WI38 (cell line): ENCODE measurements around the gene RGMB.
A peak's percentile ranks its signal among the peaks of the same experiment; 100 is the strongest.

Experiments
- H3K4me3 ChIP-seq: 2 replicates; pipeline ENCODE4 v1.5.1; 2011; ENCODE audit warnings: low read depth, mild to moderate bottlenecking, control low read depth, low read length
- TF ChIP-seq, protein P1 (sequence below): IDR thresholded peaks from 2 replicates; pipeline ENCODE4 v1.5.1; 2012; ENCODE audit warnings: low read depth, mild to moderate bottlenecking, control low read depth, low read length

Gene RGMB

DNA sequence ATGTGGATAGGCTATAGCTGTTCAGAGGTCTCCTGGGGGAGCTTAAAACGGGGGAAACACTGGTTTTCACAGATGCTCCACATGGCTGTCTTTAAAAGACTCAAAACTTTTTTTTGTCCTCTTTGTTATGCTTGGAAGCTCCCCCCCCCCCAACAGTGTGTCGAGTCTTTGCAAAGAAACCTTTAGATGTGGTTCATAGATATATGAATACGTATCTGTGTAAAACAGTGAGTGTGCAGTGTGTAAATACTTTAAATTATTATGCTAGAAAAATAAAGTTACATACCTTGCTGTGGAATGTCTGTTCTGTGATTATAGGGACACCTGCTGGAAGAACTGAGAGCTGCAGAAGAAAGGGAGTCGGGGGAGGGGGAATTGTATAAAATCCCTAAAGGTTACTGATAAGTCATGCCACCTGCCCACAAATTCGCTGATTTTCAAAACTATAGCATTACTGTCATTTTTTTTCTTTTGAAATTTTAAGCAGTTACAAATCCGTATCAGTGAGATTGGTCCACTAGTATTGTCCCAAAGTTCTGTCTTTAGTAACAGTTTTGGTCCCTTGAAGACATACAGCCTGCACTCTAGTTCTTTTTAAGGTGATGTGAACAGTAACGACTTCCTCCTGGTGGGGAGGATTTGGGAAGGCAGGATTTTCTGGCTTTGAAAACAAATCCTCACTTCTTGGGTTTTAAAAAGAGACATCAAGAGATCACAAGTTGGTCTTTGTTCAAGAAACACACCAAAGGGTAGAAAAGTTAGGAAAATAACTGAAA is 22.9 kb downstream of the RGMB start:
- H3K4me3 ChIP-seq, result no peak overlapping the region
- TF ChIP-seq, protein P1, sequence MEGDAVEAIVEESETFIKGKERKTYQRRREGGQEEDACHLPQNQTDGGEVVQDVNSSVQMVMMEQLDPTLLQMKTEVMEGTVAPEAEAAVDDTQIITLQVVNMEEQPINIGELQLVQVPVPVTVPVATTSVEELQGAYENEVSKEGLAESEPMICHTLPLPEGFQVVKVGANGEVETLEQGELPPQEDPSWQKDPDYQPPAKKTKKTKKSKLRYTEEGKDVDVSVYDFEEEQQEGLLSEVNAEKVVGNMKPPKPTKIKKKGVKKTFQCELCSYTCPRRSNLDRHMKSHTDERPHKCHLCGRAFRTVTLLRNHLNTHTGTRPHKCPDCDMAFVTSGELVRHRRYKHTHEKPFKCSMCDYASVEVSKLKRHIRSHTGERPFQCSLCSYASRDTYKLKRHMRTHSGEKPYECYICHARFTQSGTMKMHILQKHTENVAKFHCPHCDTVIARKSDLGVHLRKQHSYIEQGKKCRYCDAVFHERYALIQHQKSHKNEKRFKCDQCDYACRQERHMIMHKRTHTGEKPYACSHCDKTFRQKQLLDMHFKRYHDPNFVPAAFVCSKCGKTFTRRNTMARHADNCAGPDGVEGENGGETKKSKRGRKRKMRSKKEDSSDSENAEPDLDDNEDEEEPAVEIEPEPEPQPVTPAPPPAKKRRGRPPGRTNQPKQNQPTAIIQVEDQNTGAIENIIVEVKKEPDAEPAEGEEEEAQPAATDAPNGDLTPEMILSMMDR, result peak; percentile 71

DNA sequence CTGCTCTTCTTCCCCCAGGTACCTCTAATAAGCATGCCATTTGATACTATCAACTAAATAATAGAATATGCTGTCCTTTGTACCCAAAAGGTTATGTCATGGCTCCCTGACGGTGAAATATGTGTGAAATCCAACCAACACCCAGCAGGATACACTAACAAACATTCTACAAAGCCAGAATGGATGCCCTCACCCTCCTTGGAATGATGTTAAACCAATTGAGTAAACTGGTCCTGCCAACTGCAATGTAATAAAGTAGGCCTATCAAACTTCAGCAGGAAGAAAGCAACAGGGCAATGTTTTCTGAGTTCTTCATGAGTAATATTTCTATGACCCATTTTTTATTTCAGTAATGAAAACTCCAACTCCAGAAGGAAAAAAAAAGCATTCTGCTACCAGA is 24.9 kb downstream of the RGMB start:
- no peak overlapping the region for H3K4me3 ChIP-seq
- TF ChIP-seq, protein P1, result no peak

DNA sequence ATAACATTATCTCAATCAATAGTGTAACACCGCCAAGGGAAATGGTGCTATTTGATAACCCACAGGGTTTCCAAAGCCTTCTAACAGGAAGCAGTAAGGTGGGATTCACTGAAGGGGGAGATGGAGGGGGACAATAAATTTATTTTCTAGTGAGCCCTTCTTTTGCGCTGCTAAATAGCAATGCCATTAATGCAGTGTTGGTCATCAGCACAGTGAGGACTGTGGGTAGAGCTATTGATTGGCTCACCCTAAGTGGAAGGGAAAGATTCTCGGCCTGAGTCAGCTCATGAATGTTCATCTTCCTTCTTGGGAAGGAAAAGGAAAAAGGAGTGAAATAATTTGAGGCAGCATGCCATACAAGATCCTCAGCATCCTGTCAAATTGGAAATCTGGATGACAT is 25.4 kb downstream of the RGMB start:
- TF ChIP-seq, protein P1, result no peak
- no peak overlapping the region for H3K4me3 ChIP-seq

DNA sequence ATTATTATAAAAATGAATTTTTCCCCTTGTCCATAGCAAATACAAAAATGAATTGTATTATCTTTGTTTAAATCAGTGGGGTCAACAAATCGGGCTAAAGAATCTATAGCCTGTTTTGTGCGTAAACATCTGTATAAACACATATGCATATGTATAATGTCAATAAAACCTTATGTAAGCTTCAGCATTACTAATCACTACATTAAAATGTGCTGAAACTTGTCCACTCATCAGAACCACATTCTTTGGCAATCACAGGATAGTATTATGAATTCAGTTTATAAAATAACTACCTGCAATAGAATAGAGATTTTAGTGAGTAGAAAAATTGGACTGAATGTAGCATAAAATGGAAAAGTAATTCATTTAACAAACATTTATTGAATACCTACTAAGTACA is 30.6 kb downstream of the RGMB start:
- TF ChIP-seq, protein P1, result no peak
- H3K4me3 ChIP-seq, result no peak overlapping the region

DNA sequence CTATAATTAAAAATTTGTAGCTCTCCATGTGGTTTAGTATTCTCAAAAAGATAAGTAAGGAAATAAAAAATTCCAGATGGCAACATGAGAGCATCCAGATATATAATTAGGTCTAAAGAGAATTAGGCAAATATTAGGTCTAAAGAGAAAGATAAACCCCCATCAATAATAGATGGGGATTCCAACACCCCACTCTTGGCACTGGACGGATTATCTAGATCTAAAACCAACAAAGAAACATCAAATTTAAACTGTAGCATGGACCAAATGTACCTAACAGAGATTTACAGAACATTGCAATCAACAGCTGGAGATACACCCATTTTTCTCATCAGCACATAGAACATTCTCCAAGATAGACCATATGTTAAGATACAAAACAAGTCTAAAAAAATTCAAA is 31.6 kb downstream of the RGMB start:
- no peak overlapping the region for H3K4me3 ChIP-seq
- TF ChIP-seq, protein P1, result no peak

DNA sequence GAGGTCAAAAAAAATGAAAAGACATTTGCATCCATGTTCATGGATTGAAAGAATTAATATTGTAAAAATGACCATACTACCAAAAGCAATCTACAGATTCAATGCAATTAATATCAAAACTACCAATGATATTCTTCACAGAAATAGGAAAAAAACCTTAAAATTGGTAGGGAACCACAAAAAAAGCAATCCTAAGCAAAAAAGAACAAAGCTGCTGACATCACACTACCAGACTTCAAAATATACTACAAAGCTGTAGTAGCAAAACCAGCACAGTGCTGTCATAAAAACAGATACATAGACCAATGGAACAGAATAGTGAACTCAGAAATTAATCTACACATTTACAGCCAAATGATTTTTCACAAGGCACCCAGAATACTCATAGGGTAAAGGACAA is 34.3 kb downstream of the RGMB start:
- TF ChIP-seq, protein P1, result no peak
- H3K4me3 ChIP-seq, result no peak overlapping the region

DNA sequence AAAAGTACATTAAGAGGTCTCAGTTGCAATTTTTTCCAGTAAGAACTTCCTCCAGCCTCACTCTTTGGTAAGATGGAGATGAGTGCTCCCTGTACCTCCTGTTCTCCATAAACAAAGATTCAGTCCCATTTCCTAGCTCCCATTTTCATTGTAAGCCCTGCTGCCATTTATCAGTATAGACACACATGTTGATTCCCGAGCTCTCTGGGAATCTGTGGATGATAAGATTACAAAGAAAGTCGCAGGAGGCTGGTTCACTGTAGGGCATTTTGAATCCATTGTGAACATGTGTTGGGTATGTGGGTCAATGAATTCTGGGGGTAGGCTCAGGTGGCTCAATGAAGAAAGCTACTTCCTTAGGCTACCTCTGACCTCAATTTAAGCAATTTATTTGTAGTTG is 36.7 kb downstream of the RGMB start:
- TF ChIP-seq, protein P1, result no peak
- H3K4me3 ChIP-seq, result no peak overlapping the region
